Stimulated activated CD4-positive, alpha-beta T cell treated with anti-CD3 and anti-CD28 coated beads, Interleukin-15, amount 100 ng/mL, for 24 hours (primary cell): ENCODE results near the gene FAM111B.
"Not testable (repeated sequence)": the region's sequence is repeated elsewhere in the genome, so short reads cannot be mapped to it uniquely, and the experiment has no call there.

Experiments used
- DNase-seq: peaks from one replicate; pipeline ENCODE4 v3.0.0-alpha.2; 2020

Gene FAM111B

GRCh38 chr11:59107721-59108120 lies 684 bp downstream of the FAM111B start:
- peak; percentile 34 for DNase-seq

- no peak for DNase-seq
These were observed 5.5 kb downstream of the FAM111B start for GRCh38 chr11:59112494-59112893.

- DNase-seq = no peak
These were observed 7.3 kb downstream of the FAM111B start for GRCh38 chr11:59114344-59114743.

- no peak for DNase-seq
These were observed 8.5 kb downstream of the FAM111B start for GRCh38 chr11:59115553-59115952.

GRCh38 chr11:59117774-59118173 lies 10.7 kb downstream of the FAM111B start:
- DNase-seq = no peak

- no peak for DNase-seq
These were observed 12.8 kb downstream of the FAM111B start for GRCh38 chr11:59119826-59120225.

GRCh38 chr11:59135648-59136461 lies 28.8 kb downstream of the FAM111B start:
- peak; percentile 90 for DNase-seq

- DNase-seq = not testable (repeated sequence)
These were observed 29.5 kb downstream of the FAM111B start for GRCh38 chr11:59136551-59136950.

- no peak for DNase-seq
These were observed 30.2 kb downstream of the FAM111B start for GRCh38 chr11:59137190-59137589.

- DNase-seq = no peak
These were observed 31.6 kb downstream of the FAM111B start for GRCh38 chr11:59138643-59139042.

- DNase-seq = no peak
These were observed 34.2 kb downstream of the FAM111B start for GRCh38 chr11:59141191-59141590.

GRCh38 chr11:59141673-59142460 lies 34.8 kb downstream of the FAM111B start:
- DNase-seq = no peak

- DNase-seq = peak; percentile 90
These were observed 35.8 kb downstream of the FAM111B start, which contains the start of gene FAM111A for GRCh38 chr11:59142530-59143507. TSS of gene FAM111A (plus strand) at chr11:59142856. CDS start at chr11:59148873, 6,017 bp downstream.

- no peak for DNase-seq
These were observed 37.1 kb downstream of the FAM111B start for GRCh38 chr11:59144096-59144495.

GRCh38 chr11:59144579-59145345 lies 37.7 kb downstream of the FAM111B start:
- DNase-seq = peak; percentile 86

- no peak for DNase-seq
These were observed 38.5 kb downstream of the FAM111B start for GRCh38 chr11:59145534-59145933.

GRCh38 chr11:59151761-59152160 lies 44.7 kb downstream of the FAM111B start:
- DNase-seq = no peak

- DNase-seq = no peak
These were observed 45.4 kb downstream of the FAM111B start for GRCh38 chr11:59152312-59152951.

- no peak for DNase-seq
These were observed 47.6 kb downstream of the FAM111B start for GRCh38 chr11:59154610-59155009.

- DNase-seq = no peak
These were observed 50.4 kb downstream of the FAM111B start for GRCh38 chr11:59157433-59157832.
